Caki2 (cell line): Measurements from ENCODE around the gene GPX4. TPM values are rescaled to one million over a fixed set of nuclear protein-coding genes. Genes with fewer than 3 reads are reported as not detected.
"Not testable (repeated sequence)": the region's sequence is repeated elsewhere in the genome, so short reads cannot be mapped to it uniquely, and the experiment has no call there.

Experiments
- DNase-seq: peaks from one replicate; pipeline ENCODE4 v3.0.0-alpha.2; 2015; ENCODE audit warnings: low read depth
- in situ Hi-C: cut with HindIII; loops from 2 replicates; pipeline ENCODE4 v1.10.0; 2016; ENCODE audit warnings: low sequenced_read_pairs, low pct_unique_long_range_greater_than_20kb, mixed read lengths
- total RNA-seq: library from RNA; depleted of rRNA; stranded (reverse); fragments of >200 nt; shearing (Covaris generic); gene quantifications from 2 replicates; pipeline ENCODE4 v1.2.3, GENCODE V29; 2014; ENCODE audit warnings: low replicate concordance

Gene GPX4
- total RNA-seq, 1 experiment from 2014 or later: 693 TPM

- no peak for DNase-seq
- in situ Hi-C loops: no loop called here
These were observed 5.3 kb downstream of the GPX4 start for GRCh38 chr19:1109032-1109551.

GRCh38 chr19:1109697-1110671 lies 6.2 kb downstream of the GPX4 start:
- no peak for DNase-seq
- in situ Hi-C loops: no loop called here

GRCh38 chr19:1110809-1111640 lies 7.2 kb downstream of the GPX4 start:
- DNase-seq: no peak
- in situ Hi-C loops: no loop called here

GRCh38 chr19:1111641-1112267 lies 8.0 kb downstream of the GPX4 start:
- DNase-seq: no peak
- in situ Hi-C loops: no loop called here

- in situ Hi-C loops: no loop called here
- DNase-seq: no peak
These were observed 8.7 kb downstream of the GPX4 start for GRCh38 chr19:1112268-1113029.

GRCh38 chr19:1113030-1113985 lies 9.5 kb downstream of the GPX4 start:
- in situ Hi-C loops: no loop called here
- DNase-seq: peak; percentile 49

GRCh38 chr19:1113986-1114483 lies 10.2 kb downstream of the GPX4 start:
- DNase-seq: no peak
- in situ Hi-C loops: no loop called here

GRCh38 chr19:1114728-1115127 lies 10.9 kb downstream of the GPX4 start:
- in situ Hi-C loops, DNase-seq: not testable (repeated sequence)

- in situ Hi-C loops: no loop called here
- DNase-seq: no peak
These were observed 12.0 kb downstream of the GPX4 start for GRCh38 chr19:1115646-1116420.

GRCh38 chr19:1116726-1117581 lies 13.2 kb downstream of the GPX4 start:
- in situ Hi-C loops: no loop called here
- no peak for DNase-seq

GRCh38 chr19:1117654-1118053 lies 13.9 kb downstream of the GPX4 start:
- in situ Hi-C loops: no loop called here
- DNase-seq: no peak

- in situ Hi-C loops: no loop called here
- DNase-seq: no peak
These were observed 15.2 kb downstream of the GPX4 start for GRCh38 chr19:1118999-1119398.

GRCh38 chr19:1119475-1120217 lies 15.9 kb downstream of the GPX4 start:
- in situ Hi-C loops: no loop called here
- no peak for DNase-seq

GRCh38 chr19:1121395-1121794 lies 17.6 kb downstream of the GPX4 start:
- no peak for DNase-seq
- in situ Hi-C loops: no loop called here
